Chondrocyte (in vitro differentiated cells): ENCODE results near the gene ENTPD6. TPM values are rescaled to one million over a fixed set of nuclear protein-coding genes. Genes with fewer than 3 reads are reported as not detected.
A peak's percentile ranks its signal among the peaks of the same experiment; 100 is the strongest.
"Not testable (repeated sequence)": the region's sequence is repeated elsewhere in the genome, so short reads cannot be mapped to it uniquely, and the experiment has no call there.

ENCODE experiments used
- DNase-seq: peaks from one replicate; pipeline ENCODE4 v3.0.0; 2021; ENCODE audit warnings: mixed read lengths, low spot score
- H3K27ac Mint-ChIP-seq: one replicate; pipeline ENCODE4 v1.8.0; 2021; ENCODE audit warnings: mild to moderate bottlenecking, moderate library complexity, mixed read lengths; ENCODE audit not compliant: unreplicated experiment
- H3K27me3 Mint-ChIP-seq: 2 replicates; pipeline ENCODE4 v1.8.0; 2021; ENCODE audit warnings: low read depth, mixed read lengths
- H3K36me3 Mint-ChIP-seq: 2 replicates; pipeline ENCODE4 v1.8.0; 2021; ENCODE audit warnings: low read depth, mixed read lengths
- H3K4me1 Mint-ChIP-seq: 2 replicates; pipeline ENCODE4 v1.8.0; 2021; ENCODE audit warnings: low read depth, mild to moderate bottlenecking, mixed read lengths
- H3K4me3 Mint-ChIP-seq: one replicate; pipeline ENCODE4 v1.8.0; 2021; ENCODE audit warnings: mild to moderate bottlenecking, moderate library complexity, mixed read lengths; ENCODE audit not compliant: unreplicated experiment
- H3K9me3 Mint-ChIP-seq: 2 replicates; pipeline ENCODE4 v1.8.0; 2021; ENCODE audit warnings: low read depth, mixed read lengths
- total RNA-seq: library from RNA; stranded (reverse); gene quantifications from 3 replicates; pipeline ENCODE4 v1.2.1, GENCODE V29; 2021
- TF ChIP-seq, protein P1 (sequence below): fragments of 200-600 bp; sonication (generic); IDR thresholded peaks from 2 replicates; pipeline ENCODE4 v1.5.0; 2021; ENCODE audit warnings: antibody characterized with exemption, mild to moderate bottlenecking, moderate library complexity

The ENTPD6 gene
- total RNA-seq, 1 donor from 2014 or later = 53.5 TPM

DNA sequence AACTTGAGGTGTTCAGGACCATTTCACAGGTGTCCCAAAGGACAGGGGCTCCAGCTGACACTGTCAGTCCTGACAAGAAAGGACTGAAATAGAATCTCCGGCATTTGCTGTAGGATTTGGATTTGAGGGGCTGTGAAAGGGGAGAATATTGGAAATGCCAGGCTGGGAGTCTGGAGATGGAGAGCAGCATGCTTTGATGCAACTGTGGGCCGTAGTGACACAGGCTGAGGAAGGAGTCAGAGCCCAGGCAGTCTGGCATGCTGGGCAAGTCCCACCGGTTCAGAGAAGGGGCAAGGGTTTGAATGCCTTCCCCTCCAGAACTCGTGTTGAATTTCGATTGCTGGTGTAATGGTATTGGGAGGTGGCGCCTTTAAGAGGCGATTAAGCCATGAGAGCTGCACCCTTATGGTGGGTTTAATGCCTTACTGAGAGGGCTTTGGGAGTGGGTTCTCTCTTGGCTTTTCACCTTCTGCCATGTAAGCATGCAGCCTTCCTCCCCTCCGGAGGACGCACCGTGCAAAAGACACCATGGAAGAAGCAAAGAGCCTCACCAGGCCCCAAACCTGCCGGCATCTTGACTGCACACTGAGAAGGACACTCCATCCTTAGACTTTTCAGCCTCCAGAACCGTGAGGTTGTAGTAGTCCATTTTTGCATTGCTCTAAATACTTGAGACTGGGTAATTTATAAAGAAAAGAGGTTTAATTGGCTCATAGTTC is 43.0 kb downstream of the ENTPD6 start:
- H3K4me3 Mint-ChIP-seq = no peak overlapping the region

DNA sequence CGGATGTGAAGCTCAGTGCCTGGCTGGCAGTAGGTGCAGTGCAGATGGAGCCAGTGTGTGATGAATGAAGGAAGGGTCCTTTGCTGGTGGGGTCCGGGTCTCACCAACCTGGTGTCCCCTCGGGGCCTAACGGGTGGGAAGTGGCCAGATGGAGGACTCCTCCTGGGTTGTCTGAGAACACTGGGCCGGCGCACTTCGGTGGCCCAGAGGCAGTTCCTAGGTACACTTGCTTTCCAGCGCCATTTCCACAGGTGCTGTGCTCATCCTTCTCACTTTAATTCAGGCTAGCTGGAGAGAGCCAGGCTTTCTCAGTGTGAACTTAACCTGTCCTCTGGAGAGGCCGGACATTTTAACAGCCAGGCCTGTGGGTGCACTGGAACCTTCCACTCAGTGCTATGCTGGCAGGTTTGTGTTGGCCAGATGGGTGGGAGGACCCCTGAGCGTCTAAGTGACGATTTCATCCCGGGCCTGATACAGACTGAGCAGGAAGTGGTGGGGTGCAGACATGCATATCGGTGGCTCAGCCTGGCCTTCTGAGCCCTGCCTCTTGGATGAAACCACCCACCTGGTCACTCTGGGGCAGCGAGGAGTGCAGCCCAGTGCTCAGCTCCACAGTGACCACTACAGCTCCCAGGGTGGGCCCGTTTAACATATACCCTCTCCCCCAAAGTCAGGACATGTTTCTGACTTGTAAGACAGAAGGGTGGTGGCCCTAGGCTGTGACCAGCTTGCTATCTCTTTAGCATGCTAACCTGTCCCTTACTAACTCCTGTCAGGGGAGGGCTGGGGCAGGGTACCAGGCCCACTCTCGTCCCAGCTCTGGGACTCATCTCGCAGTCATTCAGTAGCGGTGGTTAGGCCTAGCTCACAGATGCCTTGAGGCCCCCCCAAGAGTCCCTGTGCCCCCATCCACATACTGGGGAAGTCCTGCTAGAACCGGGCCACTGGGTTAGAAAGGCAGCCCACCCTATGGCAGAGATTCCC is 44.2 kb downstream of the ENTPD6 start:
- H3K4me3 Mint-ChIP-seq = no peak overlapping the region
- no peak for DNase-seq
- TF ChIP-seq, protein P1, sequence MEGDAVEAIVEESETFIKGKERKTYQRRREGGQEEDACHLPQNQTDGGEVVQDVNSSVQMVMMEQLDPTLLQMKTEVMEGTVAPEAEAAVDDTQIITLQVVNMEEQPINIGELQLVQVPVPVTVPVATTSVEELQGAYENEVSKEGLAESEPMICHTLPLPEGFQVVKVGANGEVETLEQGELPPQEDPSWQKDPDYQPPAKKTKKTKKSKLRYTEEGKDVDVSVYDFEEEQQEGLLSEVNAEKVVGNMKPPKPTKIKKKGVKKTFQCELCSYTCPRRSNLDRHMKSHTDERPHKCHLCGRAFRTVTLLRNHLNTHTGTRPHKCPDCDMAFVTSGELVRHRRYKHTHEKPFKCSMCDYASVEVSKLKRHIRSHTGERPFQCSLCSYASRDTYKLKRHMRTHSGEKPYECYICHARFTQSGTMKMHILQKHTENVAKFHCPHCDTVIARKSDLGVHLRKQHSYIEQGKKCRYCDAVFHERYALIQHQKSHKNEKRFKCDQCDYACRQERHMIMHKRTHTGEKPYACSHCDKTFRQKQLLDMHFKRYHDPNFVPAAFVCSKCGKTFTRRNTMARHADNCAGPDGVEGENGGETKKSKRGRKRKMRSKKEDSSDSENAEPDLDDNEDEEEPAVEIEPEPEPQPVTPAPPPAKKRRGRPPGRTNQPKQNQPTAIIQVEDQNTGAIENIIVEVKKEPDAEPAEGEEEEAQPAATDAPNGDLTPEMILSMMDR = no peak
- peak overlapping the region; percentile 98 for H3K27ac Mint-ChIP-seq
- peaks cover 4% of the 10 kb centered on the region for H3K9me3 Mint-ChIP-seq
- H3K36me3 Mint-ChIP-seq = no peaks in the 10 kb centered on the region
- H3K4me1 Mint-ChIP-seq = peaks cover 68% of the 10 kb centered on the region
- H3K27me3 Mint-ChIP-seq = no peaks in the 10 kb centered on the region

More for the DNA sequence above, 43.0 kb downstream of the ENTPD6 start:
- H3K9me3 Mint-ChIP-seq = peaks cover 2% of the 10 kb centered on the region
- H3K27me3 Mint-ChIP-seq = no peaks in the 10 kb centered on the region
- DNase-seq = no peak
- H3K27ac Mint-ChIP-seq = peak overlapping the region; percentile 98
- H3K4me1 Mint-ChIP-seq = peaks cover 80% of the 10 kb centered on the region
- TF ChIP-seq, protein P1 = no peak
- no peaks in the 10 kb centered on the region for H3K36me3 Mint-ChIP-seq

DNA sequence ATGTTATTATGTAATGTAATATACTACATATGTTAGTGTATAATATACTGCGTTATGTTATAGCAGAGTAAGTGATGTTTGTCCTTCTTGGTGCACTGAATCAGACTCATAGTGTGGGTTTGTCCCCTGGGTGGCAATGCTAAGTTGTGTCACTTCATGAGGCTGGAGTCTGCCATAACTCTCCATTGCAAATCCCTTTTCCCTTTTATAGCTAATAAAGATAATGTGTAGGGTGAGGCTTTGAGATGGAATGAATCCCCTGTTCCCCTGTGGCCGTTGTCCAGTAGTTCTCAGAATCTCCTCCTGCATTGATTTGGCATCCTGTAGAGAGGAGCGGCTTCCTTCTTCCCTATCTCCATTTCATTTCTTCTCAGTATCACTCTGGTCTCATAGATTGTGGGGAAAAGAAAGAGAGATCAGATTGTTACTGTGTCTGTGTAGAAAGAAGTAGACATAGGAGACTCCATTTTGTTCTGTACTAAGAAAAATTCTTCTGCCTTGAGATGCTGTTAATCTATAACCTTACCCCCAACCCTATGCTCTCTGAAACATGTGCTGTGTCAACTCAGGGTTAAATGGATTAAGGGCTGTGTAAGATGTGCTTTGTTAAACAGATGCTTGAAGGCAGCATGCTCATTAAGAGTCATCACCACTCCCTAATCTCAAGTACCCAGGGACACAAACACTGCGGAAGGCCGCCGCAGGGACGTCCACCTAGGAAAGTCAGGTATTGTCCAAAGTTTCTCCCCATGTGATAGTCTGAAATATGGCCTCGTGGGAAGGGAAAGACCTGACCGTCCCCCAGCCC is 45.5 kb downstream of the ENTPD6 start:
- H3K4me1 Mint-ChIP-seq = peaks cover 57% of the 10 kb centered on the region
- not testable (repeated sequence) for H3K36me3 Mint-ChIP-seq, DNase-seq, H3K4me3 Mint-ChIP-seq, H3K9me3 Mint-ChIP-seq, H3K27me3 Mint-ChIP-seq
- peak overlapping the region; percentile 65 for H3K27ac Mint-ChIP-seq

DNA sequence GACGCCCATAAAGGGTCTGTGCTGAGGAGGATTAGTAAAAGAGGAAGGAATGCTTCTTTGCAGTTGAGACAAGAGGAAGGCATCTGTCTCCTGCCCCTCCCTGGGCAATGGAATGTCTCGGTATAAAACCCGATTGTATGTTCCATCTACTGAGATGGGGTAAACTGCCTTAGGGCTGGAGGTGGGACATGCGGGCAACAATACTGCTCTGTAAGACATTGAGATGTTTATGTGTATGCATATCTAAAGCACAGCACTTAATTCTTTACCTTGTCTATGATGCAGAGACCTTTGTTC is 46.1 kb downstream of the ENTPD6 start:
- H3K4me3 Mint-ChIP-seq, H3K36me3 Mint-ChIP-seq, H3K9me3 Mint-ChIP-seq, H3K27me3 Mint-ChIP-seq, DNase-seq: not testable (repeated sequence)
- H3K4me1 Mint-ChIP-seq = peaks cover 57% of the 10 kb centered on the region
- H3K27ac Mint-ChIP-seq = peak overlapping the region; percentile 36

DNA sequence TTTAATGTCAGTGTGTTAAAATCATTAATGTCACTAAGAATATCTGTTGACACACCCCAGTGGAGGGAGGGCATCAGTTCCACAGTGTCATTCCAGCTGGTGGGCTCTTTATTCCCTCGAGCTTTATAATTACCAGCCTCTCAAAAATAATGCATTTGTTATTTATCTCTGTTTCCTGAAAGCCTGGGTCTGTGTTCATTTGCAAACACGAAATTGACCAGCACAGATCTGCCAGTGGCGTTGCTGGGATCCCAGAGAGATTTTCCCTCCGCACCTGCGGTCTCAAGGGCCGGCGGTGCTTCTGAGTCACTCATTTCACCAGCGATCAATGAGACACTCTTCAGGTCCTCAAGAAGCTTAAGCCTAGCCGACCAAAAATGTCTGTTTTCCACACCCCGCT is 46.7 kb downstream of the ENTPD6 start:
- TF ChIP-seq, protein P1 = no peak
- H3K4me1 Mint-ChIP-seq = peaks cover 57% of the 10 kb centered on the region
- peaks cover 4% of the 10 kb centered on the region for H3K9me3 Mint-ChIP-seq
- no peak overlapping the region for H3K27ac Mint-ChIP-seq
- no peaks in the 10 kb centered on the region for H3K27me3 Mint-ChIP-seq
- no peak for DNase-seq
- H3K4me3 Mint-ChIP-seq = no peak overlapping the region
- H3K36me3 Mint-ChIP-seq = no peaks in the 10 kb centered on the region
